Nephron progenitor cell (in vitro differentiated cells): Measurements from ENCODE around the gene DNAH1.

Experiments
- DNase-seq: peaks from one replicate; pipeline ENCODE4 v3.0.0; 2021
- H3K27ac Mint-ChIP-seq: 2 replicates; pipeline ENCODE4 v1.8.0; 2021; ENCODE audit warnings: mild to moderate bottlenecking, moderate library complexity, mixed read lengths
- H3K27me3 Mint-ChIP-seq: 2 replicates; pipeline ENCODE4 v1.8.0; 2021; ENCODE audit warnings: mild to moderate bottlenecking, low read depth, mixed read lengths; ENCODE audit not compliant: poor library complexity
- H3K36me3 Mint-ChIP-seq: 2 replicates; pipeline ENCODE4 v1.8.0; 2021; ENCODE audit warnings: low read depth, mixed read lengths
- H3K4me1 Mint-ChIP-seq: 2 replicates; pipeline ENCODE4 v1.8.0; 2021; ENCODE audit warnings: mixed read lengths
- H3K4me3 Mint-ChIP-seq: 2 replicates; pipeline ENCODE4 v1.8.0; 2021; ENCODE audit warnings: mild to moderate bottlenecking, moderate library complexity, mixed read lengths
- H3K9me3 Mint-ChIP-seq: 2 replicates; pipeline ENCODE4 v1.8.0; 2021; ENCODE audit warnings: mild to moderate bottlenecking, moderate library complexity, mixed read lengths
- CTCF ChIP-seq: fragments of 200-600 bp; sonication (generic); IDR thresholded peaks from 2 replicates; pipeline ENCODE4 v1.5.0; 2021; ENCODE audit warnings: antibody characterized with exemption

The DNAH1 gene

DNA sequence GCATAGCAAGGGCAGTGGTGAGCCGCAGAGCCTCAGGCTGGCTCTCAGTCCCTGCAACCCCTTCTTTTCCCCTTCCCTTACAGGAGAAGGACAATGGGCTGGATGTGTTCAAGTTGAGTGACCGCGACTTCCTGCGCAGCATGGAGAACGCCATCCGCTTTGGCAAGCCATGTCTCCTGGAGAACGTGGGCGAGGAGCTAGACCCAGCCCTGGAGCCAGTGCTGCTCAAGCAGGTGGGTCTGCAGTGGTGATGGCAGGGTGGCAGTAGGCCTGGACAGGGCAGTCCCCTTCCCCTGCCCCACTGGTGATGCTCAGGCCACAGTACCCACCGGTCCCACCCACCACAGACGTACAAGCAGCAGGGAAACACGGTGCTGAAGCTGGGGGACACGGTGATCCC is 75.0 kb downstream of the DNAH1 start:
- Mint-ChIP-seq H3K27ac (no peak overlapping the region), H3K9me3 (no peaks in the 10 kb centered on the region), H3K36me3 (no peaks in the 10 kb centered on the region), H3K4me1 (no peaks in the 10 kb centered on the region), H3K4me3 (no peak overlapping the region), H3K27me3 (peaks cover 21% of the 10 kb centered on the region)
- no peak for TF ChIP-seq CTCF
- DNase-seq: no peak

DNA sequence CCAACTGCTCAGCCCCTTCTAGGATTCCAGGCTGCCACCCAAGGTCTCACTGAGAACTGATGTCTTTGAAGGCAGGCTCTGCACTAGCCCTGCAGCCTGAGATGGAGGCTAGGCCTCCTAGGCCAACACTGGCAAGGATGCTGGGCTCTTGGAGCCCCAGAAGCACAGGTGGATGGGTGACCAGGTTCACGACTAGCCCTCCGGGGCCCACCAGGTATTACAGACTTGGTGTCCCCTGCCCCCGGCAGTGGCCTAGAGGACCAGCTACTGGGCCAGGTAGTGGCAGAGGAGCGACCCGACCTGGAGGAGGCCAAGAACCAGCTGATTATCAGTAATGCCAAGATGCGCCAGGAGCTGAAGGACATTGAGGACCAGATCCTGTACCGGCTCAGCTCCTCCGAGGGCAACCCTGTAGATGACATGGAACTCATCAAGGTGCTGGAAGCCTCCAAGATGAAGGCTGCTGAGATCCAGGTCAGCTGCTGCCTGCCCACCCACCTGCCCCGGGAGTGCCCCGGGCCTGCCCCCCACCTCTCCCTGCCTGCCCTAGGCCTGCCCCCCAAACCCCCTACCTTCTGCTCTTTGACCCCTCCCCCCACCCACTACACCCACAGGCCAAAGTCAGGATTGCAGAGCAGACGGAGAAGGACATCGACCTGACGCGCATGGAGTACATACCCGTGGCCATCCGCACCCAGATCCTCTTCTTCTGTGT is 76.3 kb downstream of the DNAH1 start:
- no peak overlapping the region for H3K27ac Mint-ChIP-seq
- no peak overlapping the region for H3K4me3 Mint-ChIP-seq
- peaks cover 21% of the 10 kb centered on the region for H3K27me3 Mint-ChIP-seq
- TF ChIP-seq CTCF: no peak
- no peaks in the 10 kb centered on the region for H3K36me3 Mint-ChIP-seq
- no peaks in the 10 kb centered on the region for H3K9me3 Mint-ChIP-seq
- H3K4me1 Mint-ChIP-seq: no peaks in the 10 kb centered on the region
- no peak for DNase-seq

DNA sequence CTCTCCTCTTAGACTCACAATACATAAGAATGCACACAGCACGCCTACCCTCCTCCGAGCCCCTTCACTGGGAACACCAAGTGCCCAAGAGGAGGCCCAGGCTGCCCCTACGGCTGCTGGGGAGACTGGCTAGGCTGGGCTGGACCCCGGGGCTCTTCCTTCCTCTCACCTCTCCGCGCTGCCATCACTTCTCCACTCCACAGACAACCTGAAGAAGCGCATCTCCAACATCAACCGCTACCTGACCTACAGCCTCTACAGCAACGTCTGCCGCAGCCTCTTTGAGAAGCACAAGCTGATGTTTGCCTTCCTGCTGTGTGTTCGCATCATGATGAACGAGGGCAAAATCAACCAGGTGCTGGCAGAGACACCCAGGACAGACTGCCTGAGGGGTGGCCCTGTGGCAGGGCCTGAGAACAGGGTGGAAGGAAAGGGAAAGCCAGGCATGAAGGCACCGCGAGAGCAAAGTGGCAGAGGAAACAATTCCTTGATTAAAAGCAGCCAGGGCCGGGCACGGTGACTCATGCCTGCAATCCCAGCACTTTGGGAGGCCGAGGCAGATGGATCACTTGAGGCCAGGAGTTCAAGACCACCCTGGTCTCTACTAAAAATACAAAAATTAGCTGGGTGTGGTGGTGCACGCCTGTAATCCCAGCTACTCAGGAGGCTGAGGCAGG is 77.2 kb downstream of the DNAH1 start:
- no peak overlapping the region for H3K27ac Mint-ChIP-seq
- H3K36me3 Mint-ChIP-seq: no peaks in the 10 kb centered on the region
- H3K27me3 Mint-ChIP-seq: peaks cover 22% of the 10 kb centered on the region
- no peaks in the 10 kb centered on the region for H3K9me3 Mint-ChIP-seq
- TF ChIP-seq CTCF: no peak
- H3K4me3 Mint-ChIP-seq: no peak overlapping the region
- no peaks in the 10 kb centered on the region for H3K4me1 Mint-ChIP-seq
- no peak for DNase-seq

- Mint-ChIP-seq H3K36me3 (no peaks in the 10 kb centered on the region), H3K4me3 (no peak overlapping the region), H3K9me3 (no peaks in the 10 kb centered on the region), H3K27ac (no peak overlapping the region), H3K27me3 (peaks cover 22% of the 10 kb centered on the region), H3K4me1 (no peaks in the 10 kb centered on the region)
- no peak for TF ChIP-seq CTCF
- no peak for DNase-seq
These were observed 78.0 kb downstream of the DNAH1 start for GRCh38 chr3:52393959-52394670.

GRCh38 chr3:52394751-52395502 is 78.8 kb downstream of the DNAH1 start:
- H3K9me3 Mint-ChIP-seq: no peaks in the 10 kb centered on the region
- no peak overlapping the region for H3K27ac Mint-ChIP-seq
- no peaks in the 10 kb centered on the region for H3K36me3 Mint-ChIP-seq
- H3K4me1 Mint-ChIP-seq: no peaks in the 10 kb centered on the region
- H3K4me3 Mint-ChIP-seq: no peak overlapping the region
- H3K27me3 Mint-ChIP-seq: peaks cover 20% of the 10 kb centered on the region
- no peak for TF ChIP-seq CTCF
- DNase-seq: no peak
